SHP77 (cell line): ENCODE measurements around the gene LMAN2L.

Experiments used
- DNase-seq, 2 experiments: peaks; one replicate each; lab custom pipeline; 2025; lab: John Stamatoyannopoulos, UW

The LMAN2L gene

GRCh38 chr2:96760036-96760985 lies 20.4 kb upstream of the LMAN2L start, which contains the start of gene CNNM4:
CNNM4 (plus strand) TSS chr2:96760902; CDS start chr2:96761000, 98 bp downstream.
- peak; percentile 85 to 88 for DNase-seq

GRCh38 chr2:96759548-96759947 lies 19.7 kb upstream of the LMAN2L start:
- DNase-seq = no peak

- DNase-seq = no peak
Measured at GRCh38 chr2:96758987-96759386, 19.1 kb upstream of the LMAN2L start.

- DNase-seq = no peak
Measured at GRCh38 chr2:96757477-96757860, 17.6 kb upstream of the LMAN2L start.

GRCh38 chr2:96756788-96757476 lies 17.1 kb upstream of the LMAN2L start:
- no peak for DNase-seq

- DNase-seq = no peak
Measured at GRCh38 chr2:96754317-96754716, 14.5 kb upstream of the LMAN2L start.

- DNase-seq = no peak
Measured at GRCh38 chr2:96753661-96754282, 13.9 kb upstream of the LMAN2L start.

GRCh38 chr2:96751800-96752199 lies 11.9 kb upstream of the LMAN2L start:
- DNase-seq = no peak

- DNase-seq = no peak
Measured at GRCh38 chr2:96747061-96747617, 7.3 kb upstream of the LMAN2L start.

GRCh38 chr2:96739076-96739632 lies 710 bp downstream of the LMAN2L start:
- DNase-seq = no peak

GRCh38 chr2:96737831-96738230 lies 2.0 kb downstream of the LMAN2L start:
- DNase-seq = no peak

GRCh38 chr2:96737251-96737650 lies 2.6 kb downstream of the LMAN2L start:
- no peak for DNase-seq

- DNase-seq = no peak
Measured at GRCh38 chr2:96734880-96735583, 4.8 kb downstream of the LMAN2L start.

GRCh38 chr2:96733931-96734330 lies 5.9 kb downstream of the LMAN2L start:
- no peak for DNase-seq

- DNase-seq = no peak
Measured at GRCh38 chr2:96730212-96730611, 9.7 kb downstream of the LMAN2L start.

GRCh38 chr2:96729748-96730147 lies 10.1 kb downstream of the LMAN2L start:
- DNase-seq = no peak

GRCh38 chr2:96727431-96727830 lies 12.4 kb downstream of the LMAN2L start:
- DNase-seq = no peak

- DNase-seq = no peak
Measured at GRCh38 chr2:96726131-96726530, 13.7 kb downstream of the LMAN2L start.

- no peak for DNase-seq
Measured at GRCh38 chr2:96716388-96716787, 23.5 kb downstream of the LMAN2L start.

GRCh38 chr2:96715658-96716057 lies 24.2 kb downstream of the LMAN2L start:
- no peak for DNase-seq

- no peak for DNase-seq
Measured at GRCh38 chr2:96710985-96711384, 28.9 kb downstream of the LMAN2L start.
